Activated T-helper 9 cell treated with anti-CD3 and anti-CD28 coated beads, Interleukin-2, amount 50 U/mL, for 16 hours (primary cell): ENCODE measurements around the gene ZNF557.
"Not testable (repeated sequence)": the region's sequence is repeated elsewhere in the genome, so short reads cannot be mapped to it uniquely, and the experiment has no call there.

ENCODE experiments used
- DNase-seq: peaks from one replicate; pipeline ENCODE4 v3.0.0-alpha.2; 2020; ENCODE audit warnings: low read depth

The ZNF557 gene

DNA sequence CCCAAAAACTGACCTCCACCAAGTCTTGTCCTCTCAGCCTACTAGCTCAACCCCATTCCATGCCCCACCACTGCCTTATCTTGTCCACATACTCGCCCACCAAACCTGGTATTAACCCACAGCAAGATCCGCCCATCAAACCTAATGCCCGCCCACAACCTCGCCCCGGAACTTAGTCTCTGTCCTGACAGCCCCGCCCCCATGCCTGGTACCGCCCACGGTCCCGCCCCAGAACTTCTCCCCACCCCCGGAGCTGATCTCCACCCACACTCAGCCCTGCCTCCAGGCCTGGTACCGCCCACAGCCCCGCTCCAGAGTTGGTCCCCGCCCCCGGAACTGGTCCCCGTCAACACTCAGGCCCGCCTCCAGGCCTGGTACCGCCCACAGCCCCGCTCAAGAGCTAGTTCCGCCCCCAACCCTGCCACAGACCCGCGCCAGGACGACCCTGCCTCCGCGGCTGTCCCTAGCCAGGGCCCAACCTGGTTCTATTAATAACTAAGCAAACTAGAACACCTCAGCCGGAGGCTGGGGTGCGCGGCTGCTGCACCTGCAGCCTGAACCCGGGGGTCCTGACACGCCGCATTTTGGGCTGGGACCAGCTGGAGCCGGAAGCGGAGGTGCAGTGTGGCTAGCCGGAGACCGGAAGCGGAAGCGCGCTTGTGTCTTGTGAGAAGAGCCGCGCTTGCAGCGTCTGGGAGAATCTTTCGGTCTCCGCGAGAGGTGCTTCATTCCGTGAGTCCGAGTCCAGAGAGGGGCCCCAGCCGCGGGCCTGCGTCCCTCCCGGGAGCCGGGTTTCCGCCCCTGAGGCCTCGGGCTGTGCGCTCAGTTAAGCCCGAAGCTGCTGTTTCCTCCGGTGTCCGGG, at the start of gene ZNF557:
Gene ZNF557 (plus strand): TSS at position 662 of the 862 bp plus-strand sequence. CDS start 5,372 bp downstream, outside the sequence.
- peak; percentile 96 for DNase-seq

DNA sequence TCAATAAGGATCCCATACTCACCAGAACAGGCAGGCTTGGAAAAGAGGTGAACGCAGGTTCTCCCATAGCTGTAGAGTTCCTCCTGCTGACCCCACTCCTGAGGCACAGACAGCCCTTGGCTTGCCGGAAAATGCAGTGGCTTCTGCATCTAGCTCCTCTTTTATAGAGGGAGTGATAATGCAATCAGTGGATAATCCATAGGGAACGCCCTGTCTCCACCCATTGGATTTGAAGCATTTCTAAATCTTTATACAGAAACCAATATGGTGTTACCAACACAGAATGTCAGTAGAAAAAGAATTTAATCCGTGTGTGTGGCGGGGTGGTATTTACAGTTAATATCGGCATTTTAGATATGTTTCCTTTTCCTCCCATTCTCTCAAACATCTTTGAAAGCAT, 48.2 kb upstream of the ZNF557 start, which contains the start of gene MBD3L2B:
Gene MBD3L2B (minus strand): TSS at position 101 of the 400 bp plus-strand sequence. CDS start 34 bp downstream, at position 67.
- not testable (repeated sequence) for DNase-seq

DNA sequence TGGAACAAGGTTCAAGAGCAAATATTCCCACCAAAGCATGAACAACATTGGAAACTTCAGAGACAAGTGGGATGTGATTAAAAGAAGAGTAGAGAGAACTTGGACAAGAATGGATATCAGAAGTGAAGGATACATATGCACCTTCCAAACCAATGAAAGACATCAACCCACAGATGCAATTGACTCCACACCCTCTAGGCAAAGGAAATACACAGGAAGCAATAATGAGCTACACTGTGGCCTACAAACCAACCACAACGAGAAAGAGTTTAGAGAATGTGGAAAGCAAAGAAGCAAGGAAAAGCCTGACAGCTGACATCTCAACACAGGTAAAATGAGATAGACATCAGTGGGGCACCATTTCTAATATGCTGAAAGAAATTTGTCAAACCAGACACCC, 40.7 kb upstream of the ZNF557 start:
- not testable (repeated sequence) for DNase-seq

DNA sequence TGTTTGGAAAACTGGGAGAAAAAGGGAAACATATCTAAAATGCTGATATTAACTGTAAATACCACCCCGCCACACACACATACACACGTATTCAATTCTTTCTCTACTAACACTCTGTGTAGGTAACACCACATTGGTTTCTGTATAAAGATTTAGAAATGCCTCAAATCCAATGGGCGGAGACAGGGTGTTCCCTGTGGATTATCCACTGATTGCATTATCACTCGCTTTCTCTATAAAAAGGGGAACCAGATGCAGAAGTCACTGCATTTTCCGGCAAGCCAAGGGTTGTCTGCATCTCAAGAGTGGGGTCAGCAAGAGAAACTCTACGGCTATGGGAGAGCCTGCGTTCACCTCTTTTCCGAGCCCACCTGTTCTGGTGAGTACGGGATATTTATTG, 39.2 kb upstream of the ZNF557 start, which contains the start of gene MBD3L5:
Gene MBD3L5 (plus strand): TSS at position 301 of the 400 bp plus-strand sequence. CDS start 34 bp downstream, at position 335.
- not testable (repeated sequence) for DNase-seq

DNA sequence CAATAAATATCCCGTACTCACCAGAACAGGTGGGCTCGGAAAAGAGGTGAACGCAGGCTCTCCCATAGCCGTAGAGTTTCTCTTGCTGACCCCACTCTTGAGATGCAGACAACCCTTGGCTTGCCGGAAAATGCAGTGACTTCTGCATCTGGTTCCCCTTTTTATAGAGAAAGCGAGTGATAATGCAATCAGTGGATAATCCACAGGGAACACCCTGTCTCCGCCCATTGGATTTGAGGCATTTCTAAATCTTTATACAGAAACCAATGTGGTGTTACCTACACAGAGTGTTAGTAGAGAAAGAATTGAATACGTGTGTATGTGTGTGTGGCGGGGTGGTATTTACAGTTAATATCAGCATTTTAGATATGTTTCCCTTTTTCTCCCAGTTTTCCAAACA, 29.4 kb upstream of the ZNF557 start, which contains the start of gene MBD3L4:
Gene MBD3L4 (minus strand): TSS at position 101 of the 400 bp plus-strand sequence. CDS start 35 bp downstream, at position 66.
- DNase-seq = not testable (repeated sequence)

DNA sequence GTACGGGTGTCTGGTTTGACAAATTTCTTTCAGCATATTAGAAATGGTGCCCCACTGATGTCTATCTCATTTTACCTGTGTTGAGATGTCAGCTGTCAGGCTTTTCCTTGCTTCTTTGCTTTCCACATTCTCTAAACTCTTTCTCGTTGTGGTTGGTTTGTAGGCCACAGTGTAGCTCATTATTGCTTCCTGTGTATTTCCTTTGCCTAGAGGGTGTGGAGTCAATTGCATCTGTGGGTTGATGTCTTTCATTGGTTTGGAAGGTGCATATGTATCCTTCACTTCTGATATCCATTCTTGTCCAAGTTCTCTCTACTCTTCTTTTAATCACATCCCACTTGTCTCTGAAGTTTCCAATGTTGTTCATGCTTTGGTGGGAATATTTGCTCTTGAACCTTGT, 27.9 kb upstream of the ZNF557 start:
- DNase-seq = not testable (repeated sequence)

DNA sequence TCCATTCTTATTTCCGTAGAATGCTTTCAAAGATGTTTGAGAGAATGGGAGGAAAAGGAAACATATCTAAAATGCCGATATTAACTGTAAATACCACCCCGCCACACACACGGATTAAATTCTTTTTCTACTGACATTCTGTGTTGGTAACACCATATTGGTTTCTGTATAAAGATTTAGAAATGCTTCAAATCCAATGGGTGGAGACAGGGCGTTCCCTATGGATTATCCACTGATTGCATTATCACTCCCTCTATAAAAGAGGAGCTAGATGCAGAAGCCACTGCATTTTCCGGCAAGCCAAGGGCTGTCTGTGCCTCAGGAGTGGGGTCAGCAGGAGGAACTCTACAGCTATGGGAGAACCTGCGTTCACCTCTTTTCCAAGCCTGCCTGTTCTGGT, 20.5 kb upstream of the ZNF557 start, which contains the start of gene MBD3L2:
Gene MBD3L2 (plus strand): TSS at position 301 of the 400 bp plus-strand sequence. CDS start 53 bp downstream, at position 354.
- not testable (repeated sequence) for DNase-seq

DNA sequence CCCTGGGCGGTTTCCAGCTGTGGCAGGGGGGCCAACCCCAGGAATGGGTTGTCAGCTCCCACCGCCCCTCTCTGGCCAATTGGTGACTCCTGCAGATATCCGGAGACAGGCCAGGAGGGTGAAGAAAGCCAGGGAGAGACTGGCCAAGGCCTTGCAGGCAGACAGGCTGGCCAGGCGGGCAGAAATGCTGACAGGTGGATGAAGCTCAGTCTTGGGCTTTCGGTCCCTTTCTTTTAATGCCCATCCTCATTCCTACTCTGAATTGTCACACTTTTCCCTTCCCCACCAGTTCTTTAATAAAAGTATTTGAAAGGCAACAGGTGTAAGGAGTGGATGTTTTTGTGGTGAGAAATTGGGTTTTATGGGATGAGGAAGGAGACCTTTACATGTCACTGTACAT, 18.1 kb upstream of the ZNF557 start:
- not testable (repeated sequence) for DNase-seq

DNA sequence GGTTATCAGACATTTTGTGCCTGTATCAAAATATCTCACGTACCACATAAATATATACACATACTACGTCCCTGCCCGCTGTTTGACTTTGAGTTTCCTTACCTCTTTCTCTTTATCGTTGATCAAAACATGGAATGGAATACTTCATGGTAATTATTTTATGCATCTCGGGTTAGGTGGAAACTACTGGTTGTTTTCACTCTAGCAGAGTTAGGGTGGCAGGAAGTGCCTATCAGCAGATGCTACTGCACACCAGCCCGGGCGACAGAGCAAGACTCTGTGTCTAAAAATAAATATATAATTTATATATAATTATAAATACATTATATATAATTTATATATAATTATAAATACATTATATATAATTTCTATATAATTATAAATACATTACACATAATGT, 16.6 kb upstream of the ZNF557 start:
- DNase-seq = not testable (repeated sequence)

DNA sequence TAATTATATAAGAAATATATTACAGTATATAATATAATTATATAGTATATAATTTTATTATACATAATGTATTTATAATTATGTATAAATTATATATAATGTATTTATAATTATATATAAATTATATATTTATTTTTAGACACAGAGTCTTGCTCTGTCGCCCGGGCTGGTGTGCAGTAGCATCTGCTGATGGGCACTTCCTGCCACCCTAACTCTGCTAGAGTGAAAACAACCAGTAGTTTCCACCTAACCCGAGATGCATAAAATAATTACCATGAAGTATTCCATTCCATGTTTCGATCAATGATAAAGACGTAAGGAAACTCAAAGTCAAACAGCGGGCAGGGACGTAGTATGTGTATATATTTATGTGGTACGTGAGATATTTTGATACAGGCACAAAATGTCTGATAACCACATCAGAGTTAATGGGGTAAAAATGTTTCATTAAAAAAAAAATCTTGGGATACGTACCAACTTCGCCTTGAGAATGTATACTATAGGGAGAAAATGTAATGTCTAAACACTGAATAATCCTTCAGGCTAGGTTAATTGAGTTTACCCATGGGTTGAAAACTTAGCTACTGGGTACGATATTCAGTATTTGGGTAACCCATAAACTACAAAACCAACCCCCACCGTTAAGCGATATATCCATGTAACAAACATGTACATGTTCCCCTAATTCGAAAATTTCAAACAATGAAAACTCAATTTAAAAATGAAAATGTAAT, 14.7 kb upstream of the ZNF557 start:
- DNase-seq = not testable (repeated sequence)

DNA sequence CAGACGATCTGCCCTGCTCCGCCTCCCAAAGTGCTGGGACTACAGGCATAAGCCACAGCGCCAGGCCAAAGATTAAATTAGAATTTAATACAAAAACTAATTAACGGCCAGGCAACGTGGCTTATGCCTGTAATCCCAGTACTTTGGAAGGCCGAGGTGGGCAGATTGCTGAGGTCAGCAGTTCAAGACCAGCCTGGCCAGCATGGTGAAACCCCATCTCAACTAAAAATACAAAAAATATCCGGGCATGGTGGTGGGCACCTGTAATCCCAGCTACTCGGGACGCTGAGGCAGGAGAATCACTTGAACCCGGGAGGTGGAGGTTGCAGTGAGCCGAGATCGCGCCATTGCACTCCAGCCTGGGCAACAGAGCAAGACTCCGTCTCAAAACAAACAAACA, 13.8 kb upstream of the ZNF557 start:
- not testable (repeated sequence) for DNase-seq

DNA sequence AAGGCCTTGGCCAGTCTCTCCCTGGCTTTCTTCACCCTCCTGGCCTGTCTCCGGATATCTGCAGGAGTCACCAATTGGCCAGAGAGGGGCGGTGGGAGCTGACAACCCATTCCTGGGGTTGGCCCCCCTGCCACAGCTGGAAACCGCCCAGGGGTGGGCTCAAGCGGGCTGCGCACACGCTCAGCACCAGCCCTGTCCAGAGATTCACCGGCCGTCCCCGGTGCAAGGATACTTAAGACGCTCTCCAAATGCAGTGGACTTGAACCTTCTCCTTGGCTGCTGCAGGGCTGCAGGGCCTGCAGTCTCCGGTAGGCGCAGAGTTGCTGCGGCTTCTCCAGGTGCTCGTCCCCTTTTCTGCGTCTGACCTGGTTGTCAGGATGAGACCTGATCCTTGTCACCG, 13.1 kb upstream of the ZNF557 start:
- not testable (repeated sequence) for DNase-seq

DNA sequence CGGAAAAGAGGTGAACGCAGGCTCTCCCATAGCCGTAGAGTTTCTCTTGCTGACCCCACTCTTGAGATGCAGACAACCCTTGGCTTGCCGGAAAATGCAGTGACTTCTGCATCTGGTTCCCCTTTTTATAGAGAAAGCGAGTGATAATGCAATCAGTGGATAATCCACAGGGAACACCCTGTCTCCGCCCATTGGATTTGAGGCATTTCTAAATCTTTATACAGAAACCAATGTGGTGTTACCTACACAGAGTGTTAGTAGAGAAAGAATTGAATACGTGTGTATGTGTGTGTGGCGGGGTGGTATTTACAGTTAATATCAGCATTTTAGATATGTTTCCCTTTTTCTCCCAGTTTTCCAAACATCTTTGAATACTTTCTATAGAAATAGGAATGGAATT, 10.9 kb upstream of the ZNF557 start, which contains the start of gene MBD3L3:
Gene MBD3L3 (minus strand): TSS at position 101 of the 400 bp plus-strand sequence. CDS start 71 bp downstream, at position 30.
- not testable (repeated sequence) for DNase-seq

DNA sequence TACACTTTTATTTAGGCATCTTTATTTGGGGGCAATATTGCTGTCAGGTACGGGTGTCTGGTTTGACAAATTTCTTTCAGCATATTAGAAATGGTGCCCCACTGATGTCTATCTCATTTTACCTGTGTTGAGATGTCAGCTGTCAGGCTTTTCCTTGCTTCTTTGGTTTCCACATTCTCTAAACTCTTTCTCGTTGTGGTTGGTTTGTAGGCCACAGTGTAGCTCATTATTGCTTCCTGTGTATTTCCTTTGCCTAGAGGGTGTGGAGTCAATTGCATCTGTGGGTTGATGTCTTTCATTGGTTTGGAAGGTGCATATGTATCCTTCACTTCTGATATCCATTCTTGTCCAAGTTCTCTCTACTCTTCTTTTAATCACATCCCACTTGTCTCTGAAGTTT, 9.5 kb upstream of the ZNF557 start:
- DNase-seq = not testable (repeated sequence)

DNA sequence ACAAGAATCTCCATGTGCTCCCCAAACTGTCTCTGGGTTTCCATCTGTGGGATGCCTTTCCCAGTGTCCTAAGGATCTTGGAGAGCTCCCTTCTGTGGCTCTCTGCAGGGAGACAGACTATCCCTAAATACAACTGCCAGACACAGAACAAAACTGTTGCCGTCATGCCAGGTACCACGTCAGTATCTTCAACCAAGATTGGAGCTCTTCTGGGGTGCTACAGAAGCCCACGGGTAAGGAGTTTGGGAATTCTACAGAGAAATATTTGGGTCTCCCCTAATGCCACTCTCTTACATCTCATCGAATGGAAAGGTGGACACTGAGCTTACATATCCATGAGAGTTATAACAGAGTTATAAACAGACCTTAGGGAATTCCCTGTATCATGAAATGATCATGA, 6.2 kb upstream of the ZNF557 start:
- DNase-seq = no peak

DNA sequence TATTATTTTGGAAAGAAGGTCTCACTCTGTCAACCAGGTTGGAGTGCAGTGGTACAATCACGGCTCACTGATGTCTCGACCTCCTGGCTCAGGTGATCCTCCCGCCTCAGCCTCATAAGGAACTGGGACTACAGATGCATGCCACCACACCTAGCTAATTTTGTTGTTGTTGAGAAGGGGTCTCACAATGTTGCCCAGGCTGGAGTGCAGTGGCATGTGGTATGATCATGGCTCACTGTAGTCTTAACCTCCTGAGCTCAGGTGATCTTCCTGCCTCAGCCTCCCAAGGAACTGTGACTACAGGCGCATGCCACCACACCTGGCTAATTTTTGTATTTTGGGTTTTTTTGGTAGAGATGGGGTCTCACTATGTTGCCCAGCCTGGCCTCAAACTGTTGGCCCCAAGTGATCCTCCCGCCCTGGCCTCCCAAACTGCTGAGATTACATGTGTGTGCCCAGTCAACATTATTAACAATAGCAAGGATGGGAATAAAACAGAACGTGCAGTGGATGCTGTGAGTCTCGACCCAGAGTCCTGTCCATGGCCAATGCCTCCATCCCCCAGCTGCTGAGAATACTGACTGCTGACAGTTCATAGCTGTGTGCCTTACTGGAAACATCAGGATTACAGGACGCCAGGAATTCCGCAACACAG, 5.6 kb upstream of the ZNF557 start:
- no peak for DNase-seq

DNA sequence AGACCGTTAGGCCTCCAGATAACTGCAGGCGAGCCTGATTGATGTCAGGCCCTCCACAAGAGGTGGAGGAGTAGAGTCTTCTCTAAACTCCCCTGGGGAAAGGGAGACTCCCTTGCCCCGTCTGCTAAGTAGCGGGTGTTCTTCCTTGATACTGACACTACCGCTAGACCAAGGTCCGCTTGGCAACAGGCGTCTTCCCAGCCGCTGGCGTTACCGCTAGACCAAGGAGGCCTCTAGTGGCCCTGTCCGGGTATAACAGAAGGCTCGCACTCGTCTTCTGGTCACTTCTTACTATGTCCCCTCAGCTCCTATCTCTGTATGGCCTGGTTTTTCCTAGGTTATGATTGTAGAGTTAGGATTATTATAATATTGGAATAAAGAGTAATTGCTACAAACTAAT, 2.4 kb upstream of the ZNF557 start:
- DNase-seq = not testable (repeated sequence)

DNA sequence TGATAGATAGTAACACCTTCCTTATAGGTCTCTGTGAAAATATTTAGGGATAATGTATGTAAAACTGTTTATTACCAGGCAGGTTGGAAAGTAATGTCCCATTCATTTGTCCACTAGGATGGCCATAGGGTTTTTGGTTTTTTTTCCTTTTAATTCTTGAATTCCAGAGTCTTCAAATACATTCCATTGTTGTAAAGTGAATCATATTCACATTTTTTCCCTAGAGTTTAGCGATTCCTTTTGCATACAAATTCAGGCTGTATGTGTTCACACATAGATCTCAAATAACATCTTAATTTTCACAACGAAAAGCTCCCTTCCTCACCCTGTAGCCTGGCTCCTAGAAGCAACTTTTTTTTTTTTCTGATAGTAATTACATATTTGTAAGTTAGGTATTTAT, 1.8 kb upstream of the ZNF557 start:
- DNase-seq = no peak

DNA sequence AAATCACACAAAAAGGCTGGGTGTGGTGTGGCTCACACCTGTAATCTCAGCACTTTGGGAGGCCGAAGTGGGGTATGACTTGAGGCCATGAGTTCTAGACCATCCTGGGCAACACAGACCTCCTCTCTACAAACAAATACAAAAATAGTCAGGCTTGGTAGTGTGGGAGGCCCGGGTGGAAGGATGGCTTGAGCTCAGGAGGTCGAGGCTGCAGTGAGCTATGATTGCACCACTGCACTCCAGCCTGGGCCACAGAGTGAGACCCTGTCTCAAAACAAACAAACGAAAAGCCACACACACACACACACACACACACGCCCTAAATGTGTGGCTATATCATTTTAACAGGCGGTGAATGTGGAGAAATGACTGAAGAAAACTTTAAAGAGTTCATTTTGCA, 904 bp upstream of the ZNF557 start:
- DNase-seq = no peak

DNA sequence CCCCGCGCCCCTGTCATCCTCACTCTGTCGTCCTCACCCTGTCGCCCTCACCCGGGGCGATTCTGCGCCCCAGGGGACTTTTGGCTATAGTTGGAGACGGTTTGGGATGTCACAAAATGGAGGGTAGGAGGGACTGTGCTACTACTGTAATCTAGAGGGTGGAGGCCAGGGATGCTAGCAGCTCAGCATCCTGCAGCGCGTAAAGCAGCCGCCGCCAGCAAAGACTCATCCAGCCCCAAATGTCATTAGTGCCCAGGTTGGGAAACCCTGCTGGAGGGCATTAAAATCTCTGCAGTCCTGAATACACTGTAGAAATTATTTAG, 362 bp downstream of the ZNF557 start:
- no peak for DNase-seq

DNA sequence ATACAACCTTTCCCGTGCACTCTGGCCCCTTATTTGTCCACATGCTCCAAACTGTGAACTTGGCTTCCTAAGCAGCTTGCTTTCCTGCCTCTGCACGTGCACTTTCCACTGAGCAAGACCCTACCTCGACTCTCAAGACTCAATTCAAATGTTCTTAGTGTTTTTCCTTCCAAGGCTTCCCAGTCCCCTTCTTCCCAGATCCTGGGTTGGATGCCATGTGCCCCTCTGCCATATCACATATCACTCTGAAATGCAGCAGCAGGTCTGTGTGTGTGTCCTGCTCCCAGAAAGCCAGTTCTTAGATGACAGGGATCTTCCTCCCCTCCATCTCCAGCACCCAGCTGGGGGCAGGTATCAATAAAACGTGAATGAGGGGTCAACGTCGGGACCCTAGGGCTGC, 3.0 kb downstream of the ZNF557 start:
- no peak for DNase-seq

DNA sequence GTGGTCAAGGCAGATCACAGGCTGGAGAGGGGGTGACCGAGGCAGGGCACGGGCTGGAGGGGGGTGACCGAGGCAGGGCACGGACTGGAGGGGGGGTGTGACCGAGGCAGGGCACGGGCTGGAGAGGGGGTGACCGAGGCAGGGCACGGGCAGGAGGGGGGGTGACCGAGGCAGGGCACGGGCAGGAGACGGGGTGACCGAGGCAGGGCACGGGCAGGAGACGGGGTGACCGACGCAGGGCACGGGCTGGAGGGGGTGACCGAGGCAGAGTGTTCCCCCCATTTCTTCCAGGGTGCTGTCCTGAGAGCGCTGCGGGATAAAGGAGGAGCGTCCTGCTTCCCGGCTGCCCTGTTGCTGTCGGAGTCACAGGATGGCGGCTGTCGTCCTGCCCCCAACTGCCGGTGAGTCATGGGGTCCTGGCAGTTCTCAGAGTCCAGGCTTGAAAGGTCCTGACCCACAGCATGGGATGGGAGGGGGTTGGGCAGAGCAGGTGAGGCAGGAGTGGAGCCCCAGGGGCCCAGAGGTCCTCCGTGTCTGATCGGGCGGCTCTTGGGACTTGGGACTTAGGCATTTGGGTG, 5.3 kb downstream of the ZNF557 start:
- DNase-seq = no peak
